22Rv1 (cell line): Measurements from ENCODE around the gene HAUS7.

Source experiments
- H3K27ac ChIP-seq: fragments of 450-650 bp; 2 replicates; pipeline ENCODE4 v1.5.1; 2017
- ZFX ChIP-seq: fragments of 450-650 bp; IDR thresholded peaks from 2 replicates; pipeline ENCODE4 v1.6.1; 2017; ENCODE audit warnings: antibody characterized with exemption, borderline replicate concordance
- TF ChIP-seq, protein P1 (sequence below): fragments of 450-650 bp; IDR thresholded peaks from 2 replicates; pipeline ENCODE4 v1.5.1; 2017; ENCODE audit warnings: mild to moderate bottlenecking

The HAUS7 gene

DNA sequence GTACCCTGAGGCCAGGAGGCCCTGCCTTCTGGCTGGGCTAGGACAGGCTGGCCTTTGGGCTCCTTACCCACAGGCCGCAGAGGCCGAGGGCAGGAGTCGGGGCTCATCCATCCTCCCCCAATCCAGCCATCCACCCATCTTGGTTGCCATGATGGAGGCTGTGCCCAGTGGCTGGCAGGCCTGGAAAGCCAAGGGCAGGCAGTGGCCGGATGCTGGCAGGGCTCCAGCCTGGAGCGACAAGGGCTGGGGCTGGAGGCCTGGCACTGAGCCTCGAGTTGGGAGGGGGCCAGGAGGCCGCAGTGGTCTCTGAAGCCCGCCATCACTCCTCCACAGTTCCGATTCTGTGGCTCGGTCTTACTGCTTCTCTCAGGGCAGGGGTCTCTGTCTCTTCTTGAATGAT is 15.8 kb upstream of the HAUS7 start:
- no peak overlapping the region for H3K27ac ChIP-seq
- TF ChIP-seq ZFX: no peak
- TF ChIP-seq, protein P1, sequence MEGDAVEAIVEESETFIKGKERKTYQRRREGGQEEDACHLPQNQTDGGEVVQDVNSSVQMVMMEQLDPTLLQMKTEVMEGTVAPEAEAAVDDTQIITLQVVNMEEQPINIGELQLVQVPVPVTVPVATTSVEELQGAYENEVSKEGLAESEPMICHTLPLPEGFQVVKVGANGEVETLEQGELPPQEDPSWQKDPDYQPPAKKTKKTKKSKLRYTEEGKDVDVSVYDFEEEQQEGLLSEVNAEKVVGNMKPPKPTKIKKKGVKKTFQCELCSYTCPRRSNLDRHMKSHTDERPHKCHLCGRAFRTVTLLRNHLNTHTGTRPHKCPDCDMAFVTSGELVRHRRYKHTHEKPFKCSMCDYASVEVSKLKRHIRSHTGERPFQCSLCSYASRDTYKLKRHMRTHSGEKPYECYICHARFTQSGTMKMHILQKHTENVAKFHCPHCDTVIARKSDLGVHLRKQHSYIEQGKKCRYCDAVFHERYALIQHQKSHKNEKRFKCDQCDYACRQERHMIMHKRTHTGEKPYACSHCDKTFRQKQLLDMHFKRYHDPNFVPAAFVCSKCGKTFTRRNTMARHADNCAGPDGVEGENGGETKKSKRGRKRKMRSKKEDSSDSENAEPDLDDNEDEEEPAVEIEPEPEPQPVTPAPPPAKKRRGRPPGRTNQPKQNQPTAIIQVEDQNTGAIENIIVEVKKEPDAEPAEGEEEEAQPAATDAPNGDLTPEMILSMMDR: no peak

DNA sequence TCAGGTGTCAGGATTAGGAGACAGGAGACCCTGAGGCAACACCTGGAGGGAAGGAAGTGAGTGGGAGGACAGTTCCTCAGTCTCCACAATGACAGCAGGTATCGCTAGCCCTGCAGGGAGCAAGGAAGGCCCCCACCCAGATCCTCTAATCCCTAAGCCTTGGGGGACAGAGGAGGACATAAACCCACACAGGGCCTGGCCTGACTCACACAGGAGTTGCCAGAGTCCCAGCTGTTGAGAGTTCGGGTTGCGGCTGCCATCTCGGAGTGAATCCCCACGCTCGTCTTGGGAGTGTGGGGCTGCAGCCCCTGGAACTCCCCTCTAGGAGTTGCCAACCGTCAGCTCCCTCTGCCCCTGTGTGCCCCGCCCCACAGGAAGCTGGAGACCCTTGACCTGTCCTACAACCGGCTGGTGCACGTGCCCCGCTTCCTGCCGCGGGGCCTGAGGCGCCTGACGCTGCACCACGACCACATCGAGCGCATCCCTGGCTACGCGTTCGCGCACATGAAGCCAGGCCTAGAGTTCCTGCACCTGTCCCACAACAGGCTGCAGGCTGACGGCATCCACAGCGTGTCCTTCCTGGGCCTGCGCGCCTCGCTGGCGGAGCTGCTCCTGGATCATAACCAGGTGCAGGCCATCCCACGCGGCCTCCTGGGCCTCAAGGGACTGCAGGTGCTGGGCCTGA is 15.2 kb upstream of the HAUS7 start:
- TF ChIP-seq, protein P1: no peak
- no peak for TF ChIP-seq ZFX
- no peak overlapping the region for H3K27ac ChIP-seq

DNA sequence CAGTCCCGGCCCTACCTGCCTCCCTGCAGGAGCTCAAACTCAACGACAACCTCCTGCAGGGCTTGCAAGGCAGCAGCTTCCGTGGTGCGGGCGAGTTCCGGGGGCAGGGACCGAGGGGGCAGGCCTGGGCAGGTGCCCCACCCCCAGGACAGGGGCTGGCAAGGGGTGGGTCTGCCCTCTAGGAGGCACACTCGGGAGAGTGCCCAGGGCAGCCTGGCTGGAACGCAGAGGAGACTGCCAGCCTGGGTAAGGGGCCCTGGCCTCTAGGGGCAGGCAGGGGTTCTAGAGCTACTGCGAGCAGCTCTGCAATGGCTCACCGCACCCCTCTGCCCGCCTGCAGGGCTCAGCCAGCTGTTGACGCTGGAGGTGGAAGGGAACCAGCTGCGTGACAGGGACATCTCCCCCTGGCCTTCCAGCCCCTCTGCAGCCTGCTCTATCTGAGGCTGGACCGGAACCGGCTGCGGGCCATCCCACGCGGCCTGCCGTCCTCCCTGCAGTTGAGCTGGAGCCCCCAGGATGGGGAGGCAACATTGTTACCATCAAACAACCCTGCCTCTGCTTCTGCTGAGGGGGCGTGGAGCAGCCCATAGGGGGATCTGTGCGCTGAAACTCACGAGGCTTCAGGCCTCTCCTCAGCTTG is 12.1 kb upstream of the HAUS7 start:
- no peak overlapping the region for H3K27ac ChIP-seq
- TF ChIP-seq ZFX: no peak
- TF ChIP-seq, protein P1: no peak

DNA sequence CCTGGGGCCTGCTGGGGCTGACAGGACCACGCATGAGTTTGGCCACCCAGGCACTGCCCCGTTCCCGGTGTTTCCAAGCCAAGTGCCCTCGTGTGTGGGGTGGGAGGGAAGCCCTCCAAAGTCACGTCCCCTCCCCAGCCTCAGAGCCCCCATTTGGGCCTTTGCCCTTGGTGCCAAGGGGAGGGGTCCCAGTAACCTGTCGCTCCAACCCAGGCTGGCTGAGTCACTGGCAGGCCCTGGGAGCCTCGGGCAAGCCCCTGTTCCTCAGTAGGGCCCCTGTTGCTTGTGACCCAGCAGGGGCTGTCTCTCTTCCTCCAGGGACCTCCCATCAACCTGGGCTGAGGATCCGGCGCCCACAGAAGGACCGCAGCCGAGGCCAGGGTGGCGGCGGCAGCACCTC is 10.7 kb upstream of the HAUS7 start:
- no peak overlapping the region for H3K27ac ChIP-seq
- TF ChIP-seq, protein P1: no peak
- no peak for TF ChIP-seq ZFX

DNA sequence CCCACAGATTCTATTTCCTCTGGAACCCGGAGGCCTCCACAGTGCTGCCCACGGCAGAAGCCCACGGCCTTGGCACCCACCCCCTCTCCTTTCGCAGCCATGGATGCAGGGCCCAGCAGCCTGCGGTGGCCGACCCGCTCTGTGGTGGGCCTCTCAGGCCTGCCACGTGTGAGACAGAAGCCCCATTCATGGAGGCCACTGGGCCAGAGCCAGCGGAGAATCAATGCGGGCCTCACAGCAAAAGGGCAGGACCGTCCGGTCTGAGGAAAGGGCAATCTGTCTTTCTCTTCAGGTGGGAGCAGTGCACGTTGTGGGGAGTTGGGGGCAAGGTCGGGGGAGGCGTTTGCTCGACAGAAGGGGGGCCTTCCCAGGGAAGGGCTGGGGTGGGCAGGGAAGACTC is 8.4 kb upstream of the HAUS7 start:
- H3K27ac ChIP-seq: no peak overlapping the region
- TF ChIP-seq ZFX: no peak
- TF ChIP-seq, protein P1: no peak

DNA sequence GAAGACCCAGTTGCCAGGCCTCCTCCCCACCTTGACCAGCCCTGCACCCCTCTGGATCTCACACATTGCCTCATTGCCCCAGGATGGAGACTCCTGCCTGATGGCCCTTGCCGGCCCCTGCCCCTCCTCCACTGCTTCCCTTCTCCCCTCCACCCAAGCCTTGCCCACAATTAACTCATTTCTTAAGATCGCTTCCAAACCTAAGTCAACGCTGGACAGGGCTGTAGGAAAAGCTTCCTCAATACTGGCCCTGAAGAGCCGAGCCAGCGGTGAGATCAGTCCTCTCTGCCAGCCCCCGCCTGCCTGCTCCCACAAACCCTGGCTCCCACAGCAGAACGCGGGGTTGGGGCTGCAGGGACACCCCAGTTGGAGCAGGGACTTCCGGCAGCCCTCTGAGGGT is 7.5 kb upstream of the HAUS7 start:
- no peak for TF ChIP-seq ZFX
- TF ChIP-seq, protein P1: no peak
- H3K27ac ChIP-seq: no peak overlapping the region

DNA sequence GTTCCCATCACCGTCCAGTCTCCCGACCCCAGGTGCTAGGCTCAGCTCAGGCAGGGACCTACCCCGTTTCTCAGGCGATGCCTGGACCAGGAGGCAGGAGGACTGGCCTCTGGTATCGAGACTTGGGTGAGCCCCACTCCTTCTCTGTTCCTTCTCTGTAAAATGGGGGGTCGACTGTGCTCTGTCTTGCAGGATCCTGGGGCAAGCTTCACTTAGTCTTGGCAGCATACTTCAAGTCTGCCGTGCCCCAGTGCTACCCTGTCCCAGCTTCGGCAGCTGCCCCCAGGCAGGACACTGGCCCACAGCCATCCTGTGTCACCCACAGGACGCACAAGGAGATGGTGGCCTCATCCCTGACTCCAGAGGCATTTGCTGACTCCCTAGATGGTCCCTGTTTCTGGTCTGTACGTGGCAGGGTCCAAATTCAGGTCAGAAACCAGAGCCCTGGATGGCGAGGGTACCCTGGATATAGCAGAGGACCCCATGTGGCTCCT is 7.0 kb upstream of the HAUS7 start:
- no peak for TF ChIP-seq ZFX
- TF ChIP-seq, protein P1: no peak
- no peak overlapping the region for H3K27ac ChIP-seq
